ENCODE data around the gene BMAL2.

The BMAL2 gene

GRCh38 chr12:27324530-27324929 is 8.1 kb upstream of the BMAL2 start:
- DNase-seq (ENCODE audit: low read depth): no peak

- DNase-seq (ENCODE audit: low read depth): no peak
These were observed 1.8 kb upstream of the BMAL2 start for GRCh38 chr12:27330846-27331245.

GRCh38 chr12:27331291-27331926 is 1.2 kb upstream of the BMAL2 start:
- no peak for DNase-seq (ENCODE audit: low read depth)

GRCh38 chr12:27331927-27332324 is 710 bp upstream of the BMAL2 start:
- no peak for DNase-seq (ENCODE audit: low read depth)

- no peak for DNase-seq (ENCODE audit: low read depth)
These were observed 276 bp upstream of the BMAL2 start for GRCh38 chr12:27332407-27332713.

GRCh38 chr12:27333403-27334009 is 870 bp downstream of the BMAL2 start:
- no peak for DNase-seq (ENCODE audit: low read depth)

DNA sequence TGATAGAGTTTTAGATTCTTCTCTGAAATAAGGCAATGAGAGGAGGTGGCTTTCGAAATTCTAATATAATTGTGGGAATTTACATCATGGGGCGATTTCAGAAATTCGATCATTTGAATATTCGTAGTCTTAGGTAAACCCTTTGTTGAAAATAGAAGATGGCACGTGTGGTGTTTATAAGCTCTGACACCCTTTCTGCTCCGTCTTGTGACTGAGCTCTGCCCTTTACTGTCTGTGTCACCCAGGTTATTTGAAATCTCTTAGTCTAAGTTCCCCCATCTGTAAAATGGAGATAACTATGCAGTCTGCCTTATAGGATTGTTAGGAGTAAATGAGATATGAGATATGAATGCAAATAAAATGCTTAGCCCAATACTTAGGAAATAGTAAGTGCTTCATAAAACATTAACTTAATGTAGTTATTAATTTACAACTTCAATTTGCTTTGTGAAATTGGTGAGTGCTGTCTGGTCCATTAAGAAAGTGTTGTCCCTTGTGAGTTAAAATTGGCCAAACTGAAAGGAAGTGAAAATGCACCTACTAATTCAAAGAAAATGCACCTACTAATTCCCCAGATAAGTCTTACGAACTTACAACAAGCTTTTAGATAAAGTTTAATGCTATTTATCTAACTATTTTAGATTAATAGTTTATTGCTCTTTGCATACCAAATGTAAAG is 1.5 kb downstream of the BMAL2 start:
- no peak for DNase-seq (ENCODE audit: low read depth)

GRCh38 chr12:27334721-27335082 is 2.1 kb downstream of the BMAL2 start:
- no peak for DNase-seq (ENCODE audit: low read depth)

GRCh38 chr12:27335364-27336281 is 3.0 kb downstream of the BMAL2 start:
- DNase-seq (ENCODE audit: low read depth): no peak

- no peak for DNase-seq (ENCODE audit: low read depth)
These were observed 3.6 kb downstream of the BMAL2 start for GRCh38 chr12:27336282-27336653.

- DNase-seq (ENCODE audit: low read depth): no peak
These were observed 4.7 kb downstream of the BMAL2 start for GRCh38 chr12:27337376-27337775.

- DNase-seq (ENCODE audit: low read depth): no peak
These were observed 5.8 kb downstream of the BMAL2 start for GRCh38 chr12:27338473-27338872.

DNA sequence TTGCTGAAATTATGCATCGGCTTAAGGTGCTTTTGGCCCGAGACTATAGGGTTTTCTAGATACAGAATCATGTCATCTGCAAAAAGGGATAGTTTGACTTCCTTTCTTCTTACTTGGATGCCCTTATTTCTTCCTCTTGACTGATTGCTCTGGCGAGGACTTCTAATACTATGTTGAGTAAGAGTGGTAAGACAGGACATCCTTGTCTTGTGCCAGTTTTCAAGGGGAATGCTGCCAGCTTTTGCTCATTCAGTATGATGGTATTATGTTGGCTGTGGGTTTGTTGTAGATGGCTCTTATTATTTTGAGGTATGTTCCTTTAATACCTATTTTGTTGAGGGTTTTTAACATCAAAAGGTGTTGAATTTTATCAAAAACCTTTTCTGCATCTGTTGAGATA is 8.3 kb downstream of the BMAL2 start:
- DNase-seq (ENCODE audit: low read depth): no peak

DNA sequence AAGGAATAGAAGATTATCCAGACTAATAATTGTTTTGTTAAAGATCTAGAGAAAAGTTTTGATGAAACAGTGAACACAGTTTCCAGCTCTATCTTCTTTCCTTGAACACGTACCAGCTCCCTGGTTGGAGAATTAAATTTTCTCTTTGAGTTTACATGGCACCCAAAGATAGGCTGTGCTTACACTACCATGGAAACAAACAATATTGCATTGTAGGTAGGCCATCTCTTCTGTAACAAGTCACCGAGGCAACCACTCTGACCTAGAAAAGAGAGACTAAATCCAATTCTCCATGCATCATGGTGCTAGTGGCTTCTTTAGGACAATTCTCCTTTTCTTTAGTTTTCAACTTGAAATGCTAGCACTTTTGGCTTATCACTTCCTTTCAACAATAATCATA is 9.9 kb downstream of the BMAL2 start:
- no peak for DNase-seq (ENCODE audit: low read depth)

GRCh38 chr12:27343255-27344000 is 10.8 kb downstream of the BMAL2 start:
- no peak for DNase-seq (ENCODE audit: low read depth)

GRCh38 chr12:27344246-27344645 is 11.6 kb downstream of the BMAL2 start:
- DNase-seq (ENCODE audit: low read depth): no peak

GRCh38 chr12:27344760-27345159 is 12.1 kb downstream of the BMAL2 start:
- no peak for DNase-seq (ENCODE audit: low read depth)

- no peak for DNase-seq (ENCODE audit: low read depth)
These were observed 12.7 kb downstream of the BMAL2 start for GRCh38 chr12:27345376-27345775.

GRCh38 chr12:27347779-27348178 is 15.1 kb downstream of the BMAL2 start:
- no peak for DNase-seq (ENCODE audit: low read depth)

DNA sequence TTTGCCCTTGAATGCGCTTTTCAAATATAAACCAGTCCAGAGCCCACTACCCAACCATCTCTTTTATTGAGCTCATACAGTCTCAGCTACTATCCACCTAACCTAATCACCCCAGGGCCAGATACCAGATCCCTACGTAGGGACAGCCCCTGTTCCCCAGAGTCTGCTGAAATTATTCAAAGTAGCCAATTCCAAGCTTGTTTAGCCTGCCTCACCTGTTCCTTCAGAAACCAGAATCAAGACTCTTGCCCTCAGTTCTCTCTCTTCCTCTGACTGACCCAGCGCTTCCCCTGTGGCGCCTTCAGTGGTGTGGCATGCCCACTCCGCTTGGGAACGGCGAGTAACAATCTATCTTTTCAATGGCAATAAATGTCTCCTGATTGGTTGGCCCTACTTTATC is 18.8 kb downstream of the BMAL2 start:
- DNase-seq (ENCODE audit: low read depth): no peak

DNA sequence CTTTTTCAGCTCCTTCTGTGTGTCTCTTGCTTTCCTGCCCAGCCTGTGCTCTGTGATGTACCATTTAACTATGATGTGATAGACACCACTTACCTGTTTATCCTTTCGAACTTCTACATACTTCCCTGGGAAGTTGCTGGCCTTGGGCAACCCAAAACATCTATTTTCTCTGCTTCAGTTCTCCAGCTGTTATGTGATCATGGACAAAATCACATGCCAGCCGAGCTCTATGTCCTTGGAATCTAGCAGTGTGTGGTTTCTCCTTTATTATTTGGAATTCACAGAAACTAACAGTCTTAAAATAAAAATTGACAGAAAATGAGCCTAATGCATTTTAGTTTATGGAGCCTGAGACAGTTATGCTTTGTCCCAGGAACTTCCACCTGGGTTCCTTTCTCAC is 22.9 kb downstream of the BMAL2 start:
- DNase-seq (ENCODE audit: low read depth): no peak

DNA sequence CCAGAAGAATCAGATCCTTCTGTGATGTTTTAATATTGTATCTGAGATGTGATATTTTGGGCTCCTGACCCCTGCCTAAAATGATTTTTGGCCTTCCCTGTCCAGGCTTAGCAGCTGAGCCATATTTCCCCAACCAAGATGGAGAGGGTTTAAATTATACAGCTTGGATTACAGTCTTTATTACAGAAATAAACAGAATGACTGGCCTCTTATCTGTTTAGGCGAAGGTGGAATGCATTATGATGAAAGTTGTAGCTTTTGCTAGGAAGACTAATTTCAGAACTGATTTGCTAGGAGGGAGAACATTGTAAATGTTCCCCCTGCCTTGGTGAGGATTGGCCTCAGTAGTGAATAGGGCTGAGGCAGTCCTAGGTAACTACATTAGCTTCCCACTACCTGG is 23.3 kb downstream of the BMAL2 start:
- DNase-seq (ENCODE audit: low read depth): no peak
